GM04504 (cell line): ENCODE measurements around the gene LRP1B.

ENCODE experiments used
- DNase-seq: peaks from one replicate; pipeline ENCODE4 v3.0.0-alpha.2; 2012; ENCODE audit warnings: low read depth

The LRP1B gene

GRCh38 chr2:140246957-140247356 is 1883.9 kb downstream of the LRP1B start:
- DNase-seq, result no peak

- no peak for DNase-seq
Measured at GRCh38 chr2:140246058-140246457, 1884.8 kb downstream of the LRP1B start.

- DNase-seq, result no peak
Measured at GRCh38 chr2:140242889-140243288, 1887.9 kb downstream of the LRP1B start.

- DNase-seq, result no peak
Measured at GRCh38 chr2:140234116-140234515, 1896.7 kb downstream of the LRP1B start.

DNA sequence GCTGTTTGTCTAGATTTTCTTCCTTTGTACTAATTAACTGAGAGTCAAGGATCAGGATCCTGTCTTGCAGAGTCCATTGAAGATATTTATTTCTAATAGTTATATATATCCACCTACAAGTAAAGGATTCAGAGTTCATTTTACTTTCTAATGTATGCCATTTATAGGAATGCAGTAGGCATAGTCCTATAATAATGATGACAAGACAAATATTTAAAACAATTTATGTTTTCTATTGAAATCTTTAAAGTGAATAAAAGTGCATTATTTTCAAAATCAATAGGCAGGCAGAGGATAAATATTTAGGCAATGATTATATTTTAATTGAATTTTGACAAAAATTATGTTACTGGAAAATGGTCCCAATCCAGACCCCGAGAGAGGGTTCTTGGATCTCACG is 1919.9 kb downstream of the LRP1B start:
- DNase-seq, result no peak

DNA sequence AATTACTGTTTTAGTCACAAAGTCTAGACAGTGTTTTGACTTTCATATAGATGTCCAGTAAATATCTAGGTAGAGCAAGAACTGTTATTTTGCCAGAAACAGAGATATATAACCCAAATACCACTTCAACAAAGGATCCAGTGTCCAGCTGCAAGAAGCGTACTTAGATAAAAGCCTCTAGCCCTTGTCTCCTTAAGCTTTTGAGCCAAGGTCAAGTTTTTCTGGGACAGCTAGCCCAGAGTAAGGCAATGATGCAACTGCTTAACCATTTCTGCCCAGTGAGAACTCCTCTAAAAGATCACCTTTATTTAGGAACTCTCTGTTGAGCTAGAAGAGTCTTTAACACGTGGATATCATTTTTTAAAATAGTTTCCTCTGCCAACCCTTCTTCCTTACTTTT is 1925.7 kb downstream of the LRP1B start:
- no peak for DNase-seq

DNA sequence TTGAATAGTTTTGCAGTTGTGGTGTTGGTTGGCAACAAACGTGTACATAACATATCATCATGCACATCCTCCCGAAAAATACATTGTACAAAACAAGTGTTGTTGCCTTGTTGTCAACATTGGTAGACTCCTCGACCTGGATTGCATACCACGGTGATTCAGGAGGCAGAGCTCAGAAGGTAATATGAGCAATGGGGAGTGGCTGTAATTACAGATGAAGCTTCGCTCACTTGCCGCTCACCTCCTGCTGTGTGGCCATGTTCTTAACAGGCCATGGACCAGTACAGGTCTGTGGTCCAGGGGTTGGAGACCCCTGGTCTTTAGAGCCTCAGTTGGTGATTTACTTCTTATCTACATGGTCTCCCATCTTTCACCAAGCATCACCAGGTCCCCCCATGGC is 1927.5 kb downstream of the LRP1B start:
- DNase-seq, result no peak

DNA sequence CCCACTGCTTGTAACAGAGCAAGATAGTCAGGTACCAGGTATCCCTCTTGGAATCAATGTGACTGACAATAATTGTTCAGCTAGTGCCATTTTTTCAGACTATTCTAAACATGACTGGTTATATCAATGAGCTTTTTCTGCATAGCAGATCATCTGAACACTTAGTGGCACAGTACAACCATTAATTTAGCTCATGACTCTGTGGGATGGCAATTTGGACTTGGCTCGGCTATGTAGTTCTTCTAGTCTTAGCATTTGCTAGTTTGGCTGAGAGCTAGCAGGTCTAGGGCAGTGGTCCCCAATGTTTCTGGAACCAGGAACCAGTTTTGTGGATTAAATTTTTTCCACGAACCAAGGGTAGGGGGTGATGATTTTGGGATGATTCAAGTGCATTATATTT is 1929.2 kb downstream of the LRP1B start:
- no peak for DNase-seq

GRCh38 chr2:140200764-140201163 is 1930.1 kb downstream of the LRP1B start:
- DNase-seq, result no peak

DNA sequence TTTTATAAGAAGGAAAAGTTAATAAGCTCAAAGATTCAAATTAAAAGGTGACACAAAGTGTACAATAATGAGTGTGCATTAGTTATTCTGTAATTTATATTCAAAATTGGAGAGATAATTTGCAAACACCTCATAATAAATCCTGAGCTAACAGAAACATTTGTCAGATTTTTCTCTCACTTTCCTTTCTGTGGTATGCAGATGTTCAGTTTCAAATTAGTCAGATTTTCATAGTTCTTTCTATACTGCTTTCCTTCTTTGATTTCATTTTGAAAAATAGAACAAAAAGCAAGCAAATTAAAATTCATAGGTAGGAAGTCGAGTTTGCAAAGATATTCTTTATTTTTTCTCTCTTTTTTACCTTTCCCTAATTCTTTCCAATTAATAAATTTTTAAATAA is 1930.5 kb downstream of the LRP1B start:
- DNase-seq, result no peak

DNA sequence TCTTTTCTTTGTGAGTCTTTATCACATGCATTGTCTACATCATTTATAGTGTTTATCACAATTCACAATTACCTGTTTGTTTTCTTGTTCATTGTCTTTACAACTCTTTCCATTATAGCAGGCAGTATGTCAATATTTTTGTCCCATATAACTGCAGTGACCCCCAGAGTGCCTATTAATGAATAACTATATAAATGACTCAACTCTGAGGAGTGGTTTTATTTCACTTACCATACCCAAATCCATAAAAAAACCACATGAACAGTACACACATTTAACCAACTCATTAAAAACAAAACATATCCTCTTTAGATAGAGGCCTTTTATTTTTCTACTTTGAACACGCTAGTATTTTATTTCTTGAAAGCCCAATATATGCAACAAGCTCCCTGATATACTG is 1931.5 kb downstream of the LRP1B start:
- DNase-seq, result no peak

DNA sequence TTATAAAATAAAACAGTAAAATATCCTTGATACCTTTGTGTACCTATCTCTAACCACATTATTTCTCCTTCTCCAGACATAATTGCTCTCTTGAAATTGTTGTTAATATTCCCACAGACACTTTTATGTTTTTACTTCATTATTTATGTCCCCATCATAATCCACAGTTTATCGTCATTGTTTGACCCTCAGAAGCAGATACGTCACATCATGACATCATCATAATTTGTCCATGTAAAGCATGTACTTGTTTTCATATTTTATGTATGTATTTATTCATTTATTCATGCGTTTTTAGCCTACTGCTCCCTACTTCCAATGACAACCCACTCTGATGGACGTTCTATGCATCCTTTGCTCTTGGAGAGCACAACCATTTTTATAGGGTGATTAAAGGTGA is 1943.7 kb downstream of the LRP1B start:
- no peak for DNase-seq

DNA sequence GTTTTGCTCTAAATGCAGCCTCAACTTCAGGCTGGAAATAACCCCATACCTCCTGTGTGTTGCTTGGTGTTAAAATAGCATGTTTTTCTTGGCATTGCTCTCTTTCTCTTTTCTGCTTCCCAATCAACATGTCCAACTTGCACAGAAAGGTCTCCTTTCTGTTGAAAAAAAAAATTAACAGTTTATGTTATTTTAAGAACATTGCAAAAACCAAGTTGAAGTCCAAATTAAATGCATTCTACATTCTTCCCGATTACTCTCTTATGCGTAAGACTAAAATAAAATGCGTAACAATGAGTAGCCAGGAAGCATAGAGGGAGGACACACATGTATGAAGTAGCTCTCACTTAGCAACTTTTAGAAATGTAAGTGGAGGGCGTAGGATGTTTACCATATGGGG is 1944.5 kb downstream of the LRP1B start:
- no peak for DNase-seq

DNA sequence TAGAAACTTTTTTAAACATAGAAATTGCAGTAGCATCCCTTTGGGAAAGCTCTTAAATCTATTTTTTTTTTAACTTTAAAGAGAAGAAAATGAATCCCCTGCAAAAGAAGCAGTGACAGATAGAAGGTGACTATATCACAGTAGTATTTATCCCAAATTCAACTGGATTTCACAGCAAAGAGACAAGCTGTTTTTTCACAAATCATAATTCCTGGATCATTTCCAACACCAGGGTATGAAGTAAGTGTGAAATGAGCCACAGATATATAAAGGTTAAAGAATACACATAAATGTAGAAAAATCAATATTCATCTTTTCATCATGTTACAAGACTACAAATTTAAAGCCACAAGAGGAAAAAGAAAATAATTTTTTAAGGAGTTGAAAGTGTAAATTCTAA is 1945.7 kb downstream of the LRP1B start:
- no peak for DNase-seq

- no peak for DNase-seq
Measured at GRCh38 chr2:140183056-140183765, 1947.6 kb downstream of the LRP1B start.
